ENCODE measurements around the gene KCNMA1. TPM values are rescaled to one million over a fixed set of nuclear protein-coding genes. Genes with fewer than 3 reads are reported as not detected.

The KCNMA1 gene
- total and polyA plus RNA-seq, 5 donors, result 1.5 to 6.1 (median 3.3) TPM

DNA sequence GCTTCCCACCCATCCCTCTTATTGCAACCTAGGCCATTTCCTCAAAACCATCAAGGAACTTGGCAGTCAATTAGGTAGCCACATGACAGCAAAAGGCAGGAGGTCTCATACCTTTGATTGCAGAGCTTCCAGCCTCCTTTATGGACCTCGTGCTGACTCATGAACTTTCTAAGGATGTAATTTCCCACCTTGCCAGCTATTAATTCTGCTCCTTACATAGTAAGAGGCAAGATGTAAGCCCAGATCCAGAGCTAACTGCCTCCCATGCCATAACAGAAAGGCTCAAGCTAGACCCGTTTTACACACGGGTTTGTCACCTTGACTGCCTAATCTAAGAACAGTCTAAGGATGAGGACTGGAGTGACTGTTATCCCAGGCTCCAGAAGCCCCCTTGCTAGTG lies 565.7 kb downstream of the KCNMA1 start:
- intact Hi-C loops (cut with DNase I), result no loop called here

DNA sequence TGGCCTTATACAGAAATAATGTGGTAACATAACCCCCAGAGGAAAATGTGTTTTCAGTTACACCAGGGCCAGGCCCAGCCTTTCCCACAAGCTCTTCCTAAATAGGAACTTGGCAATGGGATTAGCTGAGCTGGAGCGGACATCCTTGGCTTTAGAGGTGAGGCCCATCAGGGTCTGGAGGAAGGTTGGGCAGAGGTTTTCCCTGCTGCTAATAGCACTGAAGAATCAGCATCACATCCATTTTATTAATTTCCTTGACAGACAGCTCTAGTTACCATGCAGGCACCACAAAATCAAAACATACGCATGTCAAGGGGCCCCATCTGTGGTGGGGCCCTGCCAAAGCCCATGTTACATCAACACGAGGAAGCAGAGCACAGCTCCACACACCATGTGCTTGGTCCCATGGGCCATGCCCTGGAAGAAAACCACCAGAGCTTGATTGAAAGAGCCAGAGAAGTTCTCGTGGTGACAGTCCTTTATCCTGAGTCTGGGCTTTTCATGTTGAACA lies 566.6 kb downstream of the KCNMA1 start:
- intact Hi-C loops (cut with DNase I), result no loop called here
- H3K27me3 ChIP-seq (ENCODE audit: control insufficient read depth, insufficient read depth), result no peaks in the 10 kb centered on the region
- peak; percentile 76 to 88 (median 87) for DNase-seq
- no peaks in the 10 kb centered on the region for H3K9me3 ChIP-seq (ENCODE audit: control insufficient read depth, low read length)
- H3K27ac ChIP-seq (ENCODE audit: low read length), result no peak overlapping the region
- H3K4me3 ChIP-seq (ENCODE audit: low read length), result no peak overlapping the region
- H3K4me1 ChIP-seq (ENCODE audit: control insufficient read depth, insufficient read depth, low read length), result peaks cover 4% of the 10 kb centered on the region
- peak; percentile 69 to 74 for ATAC-seq
- WGBS, result 57% methylated on average over 4 of the region's 4 CpGs

More for the DNA sequence above, 565.7 kb downstream of the KCNMA1 start:
- DNase-seq (no peak), ATAC-seq (no peak)
- Histone ChIP-seq H3K27ac (ENCODE audit: low read length) (peak overlapping the region; percentile 7), H3K9me3 (ENCODE audit: control insufficient read depth, low read length) (no peaks in the 10 kb centered on the region), H3K4me1 (ENCODE audit: control insufficient read depth, insufficient read depth, low read length) (peaks cover 4% of the 10 kb centered on the region), H3K27me3 (ENCODE audit: control insufficient read depth, insufficient read depth) (no peaks in the 10 kb centered on the region), H3K4me3 (ENCODE audit: low read length) (no peak overlapping the region)
- 45% methylated on average over 3 of the region's 3 CpGs for WGBS

DNA sequence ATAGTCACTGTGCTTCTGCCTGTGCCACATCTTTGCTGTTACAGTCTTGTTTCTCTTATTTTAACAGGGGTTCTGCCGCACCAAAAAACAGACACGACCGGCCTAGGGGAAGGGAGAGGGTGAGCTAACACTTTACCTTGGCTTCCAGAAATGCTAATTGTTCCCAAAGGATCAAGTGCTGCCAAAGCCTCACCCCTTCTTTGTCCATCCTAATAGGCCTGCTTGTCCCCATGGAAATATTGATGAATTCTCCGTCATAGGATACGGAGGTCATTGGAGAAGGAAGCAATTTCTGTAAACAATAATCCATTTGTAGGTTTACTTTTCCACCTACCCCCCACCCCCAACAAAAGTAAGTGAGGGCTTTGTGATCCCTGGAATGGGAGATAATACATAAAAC lies 567.3 kb downstream of the KCNMA1 start:
- intact Hi-C loops (cut with DNase I), result no loop called here
- H3K4me1 ChIP-seq (ENCODE audit: control insufficient read depth, insufficient read depth, low read length), result peaks cover 4% of the 10 kb centered on the region
- peak overlapping the region; percentile 68 for H3K27ac ChIP-seq (ENCODE audit: low read length)
- DNase-seq (no peak), ATAC-seq (no peak)
- 84% methylated on average over 5 of the region's 5 CpGs for WGBS
- no peaks in the 10 kb centered on the region for H3K9me3 ChIP-seq (ENCODE audit: control insufficient read depth, low read length)
- no peak overlapping the region for H3K4me3 ChIP-seq (ENCODE audit: low read length)
- no peaks in the 10 kb centered on the region for H3K27me3 ChIP-seq (ENCODE audit: control insufficient read depth, insufficient read depth)

DNA sequence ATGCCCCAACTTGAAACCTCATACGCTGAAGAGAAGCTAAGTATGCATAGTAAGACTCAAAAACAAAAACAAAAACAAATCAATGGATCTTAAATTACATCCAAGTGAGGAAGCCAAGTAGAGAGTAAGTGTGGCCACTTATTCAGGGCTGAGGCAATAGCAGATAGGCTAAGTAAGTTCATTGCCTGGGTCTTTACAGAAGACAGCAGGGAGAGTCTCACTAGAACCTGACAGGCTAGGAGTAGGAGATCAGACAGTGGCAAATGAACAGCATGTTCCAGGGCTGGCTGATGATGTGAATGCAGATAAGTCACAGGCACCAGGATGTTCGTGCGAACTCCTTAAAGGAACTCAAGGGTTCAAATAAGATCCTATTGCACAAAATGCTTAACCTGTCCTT lies 568.6 kb downstream of the KCNMA1 start:
- H3K27me3 ChIP-seq (ENCODE audit: control insufficient read depth, insufficient read depth), result no peaks in the 10 kb centered on the region
- no peak overlapping the region for H3K27ac ChIP-seq (ENCODE audit: low read length)
- H3K4me1 ChIP-seq (ENCODE audit: control insufficient read depth, insufficient read depth, low read length), result peaks cover 4% of the 10 kb centered on the region
- DNase-seq, result no peak
- no peak for ATAC-seq
- WGBS, result 71% methylated on average over 3 of the region's 3 CpGs
- H3K9me3 ChIP-seq (ENCODE audit: control insufficient read depth, low read length), result no peaks in the 10 kb centered on the region
- H3K4me3 ChIP-seq (ENCODE audit: low read length), result no peak overlapping the region
- intact Hi-C loops (cut with DNase I), result no loop called here

DNA sequence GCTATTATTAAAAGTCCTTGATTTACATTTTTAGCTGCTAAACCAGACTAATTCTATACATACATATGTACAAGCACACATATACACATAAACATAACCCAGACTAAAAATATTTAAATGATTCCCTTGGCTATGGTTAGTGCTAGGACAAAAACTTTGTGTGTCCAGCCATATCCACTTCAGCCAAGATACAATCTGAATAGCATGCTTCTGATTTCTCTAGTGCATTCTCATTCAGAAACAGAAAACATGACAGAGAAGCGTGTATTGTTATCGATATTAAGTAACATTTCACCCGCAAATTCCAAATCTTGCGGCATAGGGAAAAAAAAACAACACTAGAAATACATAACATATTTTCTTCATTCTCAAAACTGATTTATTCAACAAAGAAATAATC lies 569.3 kb downstream of the KCNMA1 start:
- intact Hi-C loops (cut with DNase I), result no loop called here
- no peak overlapping the region for H3K4me3 ChIP-seq (ENCODE audit: low read length)
- 79% methylated on average over 4 of the region's 4 CpGs for WGBS
- ATAC-seq, result no peak
- peaks cover 4% of the 10 kb centered on the region for H3K4me1 ChIP-seq (ENCODE audit: control insufficient read depth, insufficient read depth, low read length)
- no peak overlapping the region for H3K27ac ChIP-seq (ENCODE audit: low read length)
- no peak for DNase-seq
- H3K27me3 ChIP-seq (ENCODE audit: control insufficient read depth, insufficient read depth), result no peaks in the 10 kb centered on the region
- no peaks in the 10 kb centered on the region for H3K9me3 ChIP-seq (ENCODE audit: control insufficient read depth, low read length)

DNA sequence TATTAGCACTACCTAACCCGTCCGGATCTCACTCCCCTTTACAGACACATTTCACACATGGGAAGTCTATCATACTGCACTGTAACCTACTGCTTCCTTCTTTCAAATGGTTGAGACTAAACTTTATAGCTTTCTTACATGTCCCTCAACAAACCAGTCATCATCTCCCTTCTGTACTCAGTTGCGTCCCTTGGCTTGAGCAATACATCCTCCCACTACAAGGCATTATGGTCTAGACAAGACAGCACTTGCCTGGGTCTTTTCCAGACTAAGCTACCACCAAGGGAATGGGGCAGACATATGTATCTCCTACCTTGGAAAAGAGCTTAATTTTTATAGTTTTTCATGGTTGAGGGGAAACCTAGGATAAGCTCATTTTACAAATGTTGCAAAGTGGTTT lies 575.2 kb downstream of the KCNMA1 start:
- Histone ChIP-seq H3K27me3 (ENCODE audit: control insufficient read depth, insufficient read depth) (no peaks in the 10 kb centered on the region), H3K4me3 (ENCODE audit: low read length) (no peak overlapping the region), H3K9me3 (ENCODE audit: control insufficient read depth, low read length) (no peaks in the 10 kb centered on the region), H3K27ac (ENCODE audit: low read length) (no peak overlapping the region), H3K4me1 (ENCODE audit: control insufficient read depth, insufficient read depth, low read length) (no peaks in the 10 kb centered on the region)
- WGBS, result 88% methylated on average over 3 of the region's 3 CpGs
- ATAC-seq, result no peak
- intact Hi-C loops (cut with DNase I), result no loop called here
- no peak for DNase-seq

DNA sequence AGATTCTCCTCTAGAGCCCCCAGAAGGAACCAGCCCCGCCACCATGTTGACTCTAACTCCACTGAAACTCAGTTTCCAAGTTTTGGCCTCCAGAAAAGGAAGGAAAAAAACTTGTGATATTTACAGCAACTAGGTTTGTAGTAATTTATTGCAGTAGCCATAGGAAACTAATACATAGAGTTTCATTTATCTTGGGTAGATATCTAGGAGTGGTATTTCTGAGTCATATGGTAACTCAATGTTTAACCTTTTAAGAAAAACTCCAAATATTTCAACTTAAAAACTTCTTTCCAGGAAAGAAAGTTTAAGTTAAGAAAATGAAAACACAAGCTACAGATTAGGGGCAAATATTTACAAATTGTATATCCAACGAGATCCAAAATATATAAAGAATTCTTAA lies 576.7 kb downstream of the KCNMA1 start:
- ATAC-seq (no peak), DNase-seq (no peak)
- H3K27me3 ChIP-seq (ENCODE audit: control insufficient read depth, insufficient read depth), result no peaks in the 10 kb centered on the region
- H3K4me3 ChIP-seq (ENCODE audit: low read length), result no peak overlapping the region
- no peaks in the 10 kb centered on the region for H3K9me3 ChIP-seq (ENCODE audit: control insufficient read depth, low read length)
- WGBS, result 79% methylated on average over 2 of the region's 2 CpGs
- no peaks in the 10 kb centered on the region for H3K4me1 ChIP-seq (ENCODE audit: control insufficient read depth, insufficient read depth, low read length)
- no peak overlapping the region for H3K27ac ChIP-seq (ENCODE audit: low read length)
- intact Hi-C loops (cut with DNase I), result no loop called here

DNA sequence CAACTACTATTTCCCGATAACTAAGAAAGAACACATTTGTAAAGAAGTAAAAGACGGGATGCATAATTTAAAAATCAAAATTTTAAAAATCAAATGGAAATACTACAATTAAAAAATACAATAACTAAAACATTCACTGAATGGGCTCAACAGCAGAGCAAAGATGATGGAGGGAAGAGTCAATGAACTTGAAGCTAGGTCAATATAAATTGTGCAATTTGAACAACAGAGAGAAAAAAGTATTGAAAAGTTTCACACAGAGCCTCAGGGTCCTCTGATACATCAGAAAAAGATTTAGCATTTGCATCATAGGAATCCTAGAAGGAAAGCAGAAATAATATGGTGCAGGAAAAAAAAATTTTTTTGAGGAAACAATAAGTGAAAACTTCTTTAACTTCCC lies 581.0 kb downstream of the KCNMA1 start:
- Histone ChIP-seq H3K4me1 (ENCODE audit: control insufficient read depth, insufficient read depth, low read length) (no peaks in the 10 kb centered on the region), H3K9me3 (ENCODE audit: control insufficient read depth, low read length) (no peaks in the 10 kb centered on the region), H3K27me3 (ENCODE audit: control insufficient read depth, insufficient read depth) (no peaks in the 10 kb centered on the region), H3K4me3 (ENCODE audit: low read length) (no peak overlapping the region), H3K27ac (ENCODE audit: low read length) (no peak overlapping the region)
- WGBS, result 92% methylated on average over 2 of the region's 2 CpGs
- intact Hi-C loops (cut with DNase I), result no loop called here
- DNase-seq (no peak), ATAC-seq (no peak)

DNA sequence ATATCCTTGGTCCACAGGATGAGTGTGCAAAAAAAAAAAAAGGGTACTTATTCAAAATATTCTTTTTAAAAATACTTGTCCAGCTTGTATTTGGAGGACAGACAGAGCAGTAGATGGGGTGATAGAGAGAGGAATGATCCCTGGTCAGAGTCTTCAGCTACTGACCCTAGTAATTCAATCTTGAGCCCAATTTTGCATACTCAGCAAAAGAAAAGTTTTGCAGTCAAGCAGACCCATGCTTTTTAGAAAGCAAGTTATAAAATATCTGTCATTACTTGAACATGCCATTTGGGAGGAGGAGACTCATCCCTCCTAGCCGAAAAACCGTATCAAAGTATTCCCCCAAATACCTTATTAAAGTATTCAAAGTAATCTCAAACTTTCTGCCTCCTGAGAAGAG lies 585.0 kb downstream of the KCNMA1 start:
- Histone ChIP-seq H3K27me3 (ENCODE audit: control insufficient read depth, insufficient read depth) (no peaks in the 10 kb centered on the region), H3K9me3 (ENCODE audit: control insufficient read depth, low read length) (no peaks in the 10 kb centered on the region), H3K27ac (ENCODE audit: low read length) (no peak overlapping the region), H3K4me1 (ENCODE audit: control insufficient read depth, insufficient read depth, low read length) (no peaks in the 10 kb centered on the region), H3K4me3 (ENCODE audit: low read length) (no peak overlapping the region)
- WGBS, result 92% methylated on average over 2 of the region's 2 CpGs
- DNase-seq, result no peak
- intact Hi-C loops (cut with DNase I), result no loop called here
- ATAC-seq, result no peak

DNA sequence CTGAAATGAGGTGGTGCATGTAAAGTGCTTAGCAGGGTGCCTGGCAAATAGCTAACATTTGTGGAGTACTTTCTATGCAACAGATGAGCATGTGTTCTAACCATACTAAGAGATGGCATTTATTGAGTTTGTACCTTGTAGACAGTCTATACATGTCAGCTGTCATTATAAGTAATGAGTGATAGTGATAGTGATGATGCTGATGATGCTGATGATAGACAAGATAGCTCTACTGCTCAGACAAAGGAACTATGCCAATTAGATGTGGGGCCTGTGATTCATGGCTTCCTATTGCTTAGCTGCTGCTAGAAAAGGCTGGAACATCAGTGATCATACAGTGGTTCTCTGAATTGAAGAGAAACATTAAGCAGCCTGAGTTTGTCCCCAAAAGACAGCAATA lies 585.8 kb downstream of the KCNMA1 start:
- H3K4me1 ChIP-seq (ENCODE audit: control insufficient read depth, insufficient read depth, low read length), result no peaks in the 10 kb centered on the region
- no peak overlapping the region for H3K27ac ChIP-seq (ENCODE audit: low read length)
- no peaks in the 10 kb centered on the region for H3K9me3 ChIP-seq (ENCODE audit: control insufficient read depth, low read length)
- peaks cover 3% of the 10 kb centered on the region for H3K27me3 ChIP-seq (ENCODE audit: control insufficient read depth, insufficient read depth)
- ATAC-seq (no peak), DNase-seq (no peak)
- no peak overlapping the region for H3K4me3 ChIP-seq (ENCODE audit: low read length)
- intact Hi-C loops (cut with DNase I), result no loop called here

DNA sequence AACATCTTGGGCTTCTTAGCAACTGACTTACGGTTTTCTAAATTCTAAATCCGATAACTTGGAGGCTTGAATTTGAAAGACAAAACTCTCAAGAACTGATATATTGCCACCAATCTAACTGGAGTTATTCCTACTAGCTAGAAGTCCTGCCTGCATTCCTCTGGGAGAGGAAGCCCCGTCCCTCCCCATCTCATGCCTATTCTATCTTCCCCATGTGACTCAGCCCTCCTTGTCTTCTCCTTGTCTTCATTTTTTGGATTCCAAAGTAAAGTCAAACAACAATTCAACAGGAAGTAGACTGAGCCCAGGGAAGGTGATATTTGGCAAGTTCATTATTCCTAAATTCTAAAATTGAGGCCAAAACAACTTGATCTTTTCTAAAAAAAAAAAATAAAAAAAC lies 587.7 kb downstream of the KCNMA1 start:
- intact Hi-C loops (cut with DNase I), result no loop called here
- H3K9me3 ChIP-seq (ENCODE audit: control insufficient read depth, low read length), result no peaks in the 10 kb centered on the region
- H3K27ac ChIP-seq (ENCODE audit: low read length), result no peak overlapping the region
- no peak for DNase-seq
- no peak for ATAC-seq
- peaks cover 3% of the 10 kb centered on the region for H3K27me3 ChIP-seq (ENCODE audit: control insufficient read depth, insufficient read depth)
- no peak overlapping the region for H3K4me3 ChIP-seq (ENCODE audit: low read length)
- H3K4me1 ChIP-seq (ENCODE audit: control insufficient read depth, insufficient read depth, low read length), result no peaks in the 10 kb centered on the region
- 83% methylated on average over 3 of the region's 3 CpGs for WGBS

DNA sequence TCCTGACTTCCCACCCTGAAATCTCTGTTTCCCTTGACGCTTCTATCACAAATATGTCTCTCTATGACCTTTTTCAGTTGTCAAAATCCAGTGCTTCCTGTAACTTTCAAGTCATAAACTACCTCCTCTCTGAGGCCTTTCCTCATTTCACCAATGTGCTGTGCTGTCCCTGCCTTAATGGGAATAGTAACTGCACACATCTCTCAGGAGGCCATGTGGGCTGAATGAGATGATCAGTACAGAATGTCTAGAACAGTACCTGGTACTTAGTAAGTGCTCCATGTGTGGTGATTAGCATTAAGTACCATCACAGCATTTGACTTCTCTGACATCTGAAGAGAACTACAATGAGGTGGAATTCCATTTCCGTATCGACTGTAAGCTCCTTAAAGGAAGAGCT lies 588.5 kb downstream of the KCNMA1 start:
- Histone ChIP-seq H3K4me3 (ENCODE audit: low read length) (no peak overlapping the region), H3K27me3 (ENCODE audit: control insufficient read depth, insufficient read depth) (peaks cover 3% of the 10 kb centered on the region), H3K4me1 (ENCODE audit: control insufficient read depth, insufficient read depth, low read length) (no peaks in the 10 kb centered on the region), H3K27ac (ENCODE audit: low read length) (no peak overlapping the region), H3K9me3 (ENCODE audit: control insufficient read depth, low read length) (no peaks in the 10 kb centered on the region)
- no peak for ATAC-seq
- intact Hi-C loops (cut with DNase I), result no loop called here
- 79% methylated on average over 3 of the region's 3 CpGs for WGBS
- DNase-seq, result no peak

All from right cardiac atrium (tissue), 5 donors.